ENCODE results near the gene PGBD2. TPM values are rescaled to one million over a fixed set of nuclear protein-coding genes. Genes with fewer than 3 reads are reported as not detected.

PGBD2 gene
- total and polyA plus RNA-seq, 2 of the 13 experiments (the other 11 are each of a cell fraction or from before 2014, with no cell fraction given): 6.0 to 7.4 TPM

DNA sequence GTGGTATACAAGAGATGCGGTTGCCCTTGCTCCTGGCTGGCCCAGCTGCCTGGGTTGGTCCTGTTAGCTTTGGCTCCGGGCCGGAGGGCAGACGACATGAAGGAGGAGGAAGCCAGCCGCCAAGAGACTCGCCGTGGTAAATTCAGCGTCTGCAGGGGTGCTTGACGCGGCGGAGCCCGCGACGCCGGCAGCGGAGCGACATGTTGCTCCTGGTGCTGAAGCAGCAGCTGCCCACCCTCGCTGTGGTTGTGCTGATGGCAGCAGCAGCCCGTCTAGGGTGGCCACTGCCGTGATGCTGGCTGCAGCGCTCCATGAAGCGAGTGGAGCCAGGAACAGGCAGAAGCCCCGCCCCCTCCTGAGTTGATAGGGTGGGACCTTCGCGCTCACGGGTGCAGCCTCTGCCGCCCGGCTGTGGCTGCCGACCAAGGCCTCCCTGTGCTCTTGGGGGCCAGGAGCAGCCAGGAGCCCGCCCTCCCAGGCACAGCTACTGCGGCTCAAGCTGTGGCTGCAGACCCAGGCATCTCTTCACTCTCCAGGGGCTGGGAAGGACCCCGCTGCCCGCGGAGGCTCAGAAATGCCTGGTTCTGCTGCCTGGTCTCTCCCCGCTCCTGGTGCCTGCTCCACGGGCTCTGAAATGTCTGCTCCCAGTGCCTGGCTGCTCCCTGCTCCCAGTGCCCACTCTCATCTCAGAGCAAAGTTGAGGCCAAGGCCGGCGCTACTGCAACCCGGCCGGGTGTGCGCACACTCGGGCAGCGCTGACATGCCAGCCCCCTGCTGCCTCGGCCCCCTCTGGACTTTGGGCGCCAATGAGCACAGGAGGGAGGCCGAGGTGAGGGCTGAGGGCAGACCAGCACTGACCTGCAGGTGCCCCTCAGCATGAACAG lies 42.8 kb upstream of the PGBD2 start (continued):
- TF ChIP-seq DR1 (CRISPR knock-in tag; IDR thresholded peaks at IDR 0.05): peak; percentile 77; the same call in 1 of the 2 replicates
- no peak for TF ChIP-seq FOXK2 (IDR thresholded peaks at IDR 0.05)
- TF ChIP-seq ZNF562 (CRISPR knock-in tag; IDR thresholded peaks at IDR 0.05; ENCODE audit: borderline replicate concordance): no peak
- peak; percentile 78 for TF ChIP-seq NAIF1 (CRISPR knock-in tag; IDR thresholded peaks at IDR 0.05; ENCODE audit: borderline replicate concordance)
- TF ChIP-seq, protein P1, sequence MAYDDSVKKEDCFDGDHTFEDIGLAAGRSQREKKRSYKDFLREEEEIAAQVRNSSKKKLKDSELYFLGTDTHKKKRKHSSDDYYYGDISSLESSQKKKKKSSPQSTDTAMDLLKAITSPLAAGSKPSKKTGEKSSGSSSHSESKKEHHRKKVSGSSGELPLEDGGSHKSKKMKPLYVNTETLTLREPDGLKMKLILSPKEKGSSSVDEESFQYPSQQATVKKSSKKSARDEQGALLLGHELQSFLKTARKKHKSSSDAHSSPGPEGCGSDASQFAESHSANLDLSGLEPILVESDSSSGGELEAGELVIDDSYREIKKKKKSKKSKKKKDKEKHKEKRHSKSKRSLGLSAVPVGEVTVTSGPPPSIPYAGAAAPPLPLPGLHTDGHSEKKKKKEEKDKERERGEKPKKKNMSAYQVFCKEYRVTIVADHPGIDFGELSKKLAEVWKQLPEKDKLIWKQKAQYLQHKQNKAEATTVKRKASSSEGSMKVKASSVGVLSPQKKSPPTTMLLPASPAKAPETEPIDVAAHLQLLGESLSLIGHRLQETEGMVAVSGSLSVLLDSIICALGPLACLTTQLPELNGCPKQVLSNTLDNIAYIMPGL (CRISPR knock-in tag; IDR thresholded peaks at IDR 0.05; ENCODE audit: borderline replicate concordance in 1 of 2, low read depth in 1 of 2): peak; percentile 64 to 87; a peak in 3 of 4 replicates
- TF ChIP-seq, protein P2, sequence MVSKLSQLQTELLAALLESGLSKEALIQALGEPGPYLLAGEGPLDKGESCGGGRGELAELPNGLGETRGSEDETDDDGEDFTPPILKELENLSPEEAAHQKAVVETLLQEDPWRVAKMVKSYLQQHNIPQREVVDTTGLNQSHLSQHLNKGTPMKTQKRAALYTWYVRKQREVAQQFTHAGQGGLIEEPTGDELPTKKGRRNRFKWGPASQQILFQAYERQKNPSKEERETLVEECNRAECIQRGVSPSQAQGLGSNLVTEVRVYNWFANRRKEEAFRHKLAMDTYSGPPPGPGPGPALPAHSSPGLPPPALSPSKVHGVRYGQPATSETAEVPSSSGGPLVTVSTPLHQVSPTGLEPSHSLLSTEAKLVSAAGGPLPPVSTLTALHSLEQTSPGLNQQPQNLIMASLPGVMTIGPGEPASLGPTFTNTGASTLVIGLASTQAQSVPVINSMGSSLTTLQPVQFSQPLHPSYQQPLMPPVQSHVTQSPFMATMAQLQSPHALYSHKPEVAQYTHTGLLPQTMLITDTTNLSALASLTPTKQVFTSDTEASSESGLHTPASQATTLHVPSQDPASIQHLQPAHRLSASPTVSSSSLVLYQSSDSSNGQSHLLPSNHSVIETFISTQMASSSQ (IDR thresholded peaks at IDR 0.05; ENCODE audit: low read depth): no peak
- TF ChIP-seq, protein P2 (CRISPR knock-in tag; IDR thresholded peaks at IDR 0.05; ENCODE audit: borderline replicate concordance): no peak
- TF ChIP-seq ZNF660 (CRISPR knock-in tag; IDR thresholded peaks at IDR 0.05; ENCODE audit: borderline replicate concordance, low read depth): no peak
- TF ChIP-seq, protein P3, sequence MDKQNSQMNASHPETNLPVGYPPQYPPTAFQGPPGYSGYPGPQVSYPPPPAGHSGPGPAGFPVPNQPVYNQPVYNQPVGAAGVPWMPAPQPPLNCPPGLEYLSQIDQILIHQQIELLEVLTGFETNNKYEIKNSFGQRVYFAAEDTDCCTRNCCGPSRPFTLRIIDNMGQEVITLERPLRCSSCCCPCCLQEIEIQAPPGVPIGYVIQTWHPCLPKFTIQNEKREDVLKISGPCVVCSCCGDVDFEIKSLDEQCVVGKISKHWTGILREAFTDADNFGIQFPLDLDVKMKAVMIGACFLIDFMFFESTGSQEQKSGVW (CRISPR knock-in tag; IDR thresholded peaks at IDR 0.05; ENCODE audit: borderline replicate concordance): no peak
- TF ChIP-seq, protein P4, sequence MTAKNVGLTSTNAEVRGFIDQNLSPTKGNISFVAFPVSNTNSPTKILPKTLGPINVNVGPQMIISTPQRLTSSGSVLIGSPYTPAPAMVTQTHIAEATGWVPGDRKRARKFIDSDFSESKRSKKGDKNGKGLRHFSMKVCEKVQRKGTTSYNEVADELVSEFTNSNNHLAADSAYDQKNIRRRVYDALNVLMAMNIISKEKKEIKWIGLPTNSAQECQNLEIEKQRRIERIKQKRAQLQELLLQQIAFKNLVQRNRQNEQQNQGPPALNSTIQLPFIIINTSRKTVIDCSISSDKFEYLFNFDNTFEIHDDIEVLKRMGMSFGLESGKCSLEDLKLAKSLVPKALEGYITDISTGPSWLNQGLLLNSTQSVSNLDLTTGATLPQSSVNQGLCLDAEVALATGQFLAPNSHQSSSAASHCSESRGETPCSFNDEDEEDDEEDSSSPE (CRISPR knock-in tag; IDR thresholded peaks at IDR 0.05): peak; percentile 54; the same call in 1 of the 2 replicates
- TF ChIP-seq, protein P5, sequence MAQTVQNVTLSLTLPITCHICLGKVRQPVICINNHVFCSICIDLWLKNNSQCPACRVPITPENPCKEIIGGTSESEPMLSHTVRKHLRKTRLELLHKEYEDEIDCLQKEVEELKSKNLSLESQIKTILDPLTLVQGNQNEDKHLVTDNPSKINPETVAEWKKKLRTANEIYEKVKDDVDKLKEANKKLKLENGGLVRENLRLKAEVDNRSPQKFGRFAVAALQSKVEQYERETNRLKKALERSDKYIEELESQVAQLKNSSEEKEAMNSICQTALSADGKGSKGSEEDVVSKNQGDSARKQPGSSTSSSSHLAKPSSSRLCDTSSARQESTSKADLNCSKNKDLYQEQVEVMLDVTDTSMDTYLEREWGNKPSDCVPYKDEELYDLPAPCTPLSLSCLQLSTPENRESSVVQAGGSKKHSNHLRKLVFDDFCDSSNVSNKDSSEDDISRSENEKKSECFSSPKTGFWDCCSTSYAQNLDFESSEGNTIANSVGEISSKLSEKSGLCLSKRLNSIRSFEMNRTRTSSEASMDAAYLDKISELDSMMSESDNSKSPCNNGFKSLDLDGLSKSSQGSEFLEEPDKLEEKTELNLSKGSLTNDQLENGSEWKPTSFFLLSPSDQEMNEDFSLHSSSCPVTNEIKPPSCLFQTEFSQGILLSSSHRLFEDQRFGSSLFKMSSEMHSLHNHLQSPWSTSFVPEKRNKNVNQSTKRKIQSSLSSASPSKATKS (CRISPR knock-in tag; IDR thresholded peaks at IDR 0.05): no peak
- TF ChIP-seq ZNF556 (CRISPR knock-in tag; IDR thresholded peaks at IDR 0.05; ENCODE audit: borderline replicate concordance): 0 out of 2 replicates have a peak, but pooled peaks have one; percentile 32
- no peak for TF ChIP-seq TBL1XR1 (IDR thresholded peaks at IDR 0.05; ENCODE audit: borderline replicate concordance, low read length, partially characterized antibody)
- peak; percentile 75 for TF ChIP-seq REPIN1 (CRISPR knock-in tag; IDR thresholded peaks at IDR 0.05; ENCODE audit: borderline replicate concordance, low read depth)
- TF ChIP-seq SMAD9 (CRISPR knock-in tag; IDR thresholded peaks at IDR 0.05): no peak
- no peak for TF ChIP-seq SIX1 (CRISPR knock-in tag; IDR thresholded peaks at IDR 0.05; ENCODE audit: borderline replicate concordance)
- TF ChIP-seq NCOA2 (CRISPR knock-in tag; IDR thresholded peaks at IDR 0.05): no peak

Measured in HepG2 (cell line).